HG03175 (cell line): ENCODE measurements around the gene SMARCA2.

ENCODE experiments used
- ATAC-seq: cut with Tn5 transposase; IDR thresholded peaks from one replicate; pipeline ENCODE4 v1.9.1; 2021; ENCODE audit warnings: mild to moderate bottlenecking, moderate library complexity; ENCODE audit not compliant: unreplicated experiment

SMARCA2 gene

DNA sequence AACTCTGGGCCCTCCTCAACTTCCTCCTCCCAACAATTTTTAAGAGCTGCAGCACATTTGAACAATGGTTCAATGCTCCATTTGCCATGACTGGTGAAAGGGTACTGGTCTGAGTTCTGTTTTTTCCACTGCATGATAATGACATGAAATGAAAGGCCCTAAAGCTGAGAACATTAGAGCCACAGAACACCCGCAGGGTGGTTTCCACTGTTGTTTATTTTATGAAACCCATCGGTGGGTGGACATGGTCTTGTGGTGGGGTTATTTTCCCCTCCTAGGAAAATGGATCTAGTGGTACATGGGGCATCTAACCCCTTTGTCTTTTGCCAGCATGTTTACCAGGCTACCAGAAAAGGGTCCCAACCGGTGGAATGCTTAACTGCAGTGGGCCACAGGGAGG, 71.8 kb downstream of the SMARCA2 start:
- no peak for ATAC-seq

GRCh38 chr9:2087500-2088313, 72.6 kb downstream of the SMARCA2 start:
- ATAC-seq, result peak; percentile 95

- no peak for ATAC-seq
These were observed 78.9 kb downstream of the SMARCA2 start for GRCh38 chr9:2093920-2094597.

DNA sequence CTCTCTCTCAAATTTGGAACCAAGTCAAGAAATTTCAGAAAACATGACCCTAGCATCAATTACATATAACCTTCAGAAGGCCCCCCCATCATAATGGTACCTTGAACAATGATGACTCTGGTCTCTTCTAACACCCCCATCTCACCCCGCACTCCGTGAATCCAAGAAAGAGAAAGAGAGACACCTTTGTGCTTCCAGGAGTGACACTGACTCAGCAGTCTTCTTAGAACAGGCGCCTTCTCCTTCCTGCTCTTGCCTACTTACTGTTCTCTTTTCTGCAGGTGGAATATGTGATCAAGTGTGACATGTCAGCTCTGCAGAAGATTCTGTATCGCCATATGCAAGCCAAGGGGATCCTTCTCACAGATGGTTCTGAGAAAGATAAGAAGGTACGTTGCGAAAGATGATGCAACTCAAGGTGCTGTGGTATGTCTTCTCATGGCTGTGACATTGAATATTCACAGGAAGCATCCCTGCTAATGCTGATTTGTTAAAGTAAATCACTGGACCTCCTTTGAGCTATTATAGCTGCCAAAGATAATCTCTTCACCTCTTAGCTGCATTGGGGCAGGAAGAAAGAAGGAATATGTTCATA, 81.3 kb downstream of the SMARCA2 start:
- no peak for ATAC-seq

GRCh38 chr9:2106666-2107065, 91.5 kb downstream of the SMARCA2 start:
- ATAC-seq, result no peak

DNA sequence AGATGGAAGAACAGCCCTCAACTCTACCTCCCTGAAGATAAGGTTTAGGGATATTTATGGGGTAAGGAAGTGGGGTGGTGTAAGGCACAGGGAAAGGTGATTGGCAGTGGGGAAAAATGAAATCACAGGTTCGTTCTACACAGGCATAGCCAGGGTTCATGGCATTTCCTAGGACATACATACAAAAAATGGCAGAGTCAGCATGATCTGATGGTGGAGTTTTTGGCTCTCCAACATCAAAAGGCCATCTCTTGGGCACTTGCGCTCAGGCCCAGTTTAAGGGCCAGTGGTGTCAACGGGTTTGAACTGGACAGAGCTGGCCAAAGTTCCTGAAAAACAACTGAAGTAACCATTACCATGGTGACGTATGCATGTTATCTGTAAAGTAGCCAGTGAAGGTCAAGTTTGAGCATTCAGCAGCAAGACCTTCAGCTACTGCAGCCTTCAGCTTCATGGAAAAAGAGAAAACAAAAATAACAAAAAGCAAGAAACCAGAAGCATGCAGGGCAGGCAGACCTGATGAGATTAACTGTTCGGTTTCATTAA, 92.8 kb downstream of the SMARCA2 start:
- ATAC-seq, result no peak

GRCh38 chr9:2109069-2109650, 94.0 kb downstream of the SMARCA2 start:
- no peak for ATAC-seq

GRCh38 chr9:2110036-2110435, 94.9 kb downstream of the SMARCA2 start:
- ATAC-seq, result no peak

GRCh38 chr9:2116073-2116472, 100.9 kb downstream of the SMARCA2 start:
- no peak for ATAC-seq

DNA sequence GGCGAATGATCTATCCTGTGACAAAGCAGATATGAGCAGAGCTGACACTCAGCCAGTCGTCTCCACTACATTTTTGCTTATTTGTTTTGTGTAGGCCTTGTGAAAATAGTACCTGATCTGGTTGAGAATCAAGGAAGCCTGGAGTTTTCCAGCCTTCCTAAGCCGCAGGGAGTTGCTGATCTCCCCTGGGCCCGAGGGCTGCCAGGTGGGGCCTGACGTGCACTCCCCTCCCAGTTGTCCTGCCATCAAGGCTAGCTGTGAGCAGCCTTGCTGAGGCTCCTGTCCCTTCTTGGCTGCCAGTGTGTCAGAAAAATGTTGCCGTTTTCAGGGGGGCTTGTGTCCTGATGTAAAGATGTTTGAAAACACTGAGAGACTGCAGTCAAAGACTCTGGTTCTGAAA, 102.4 kb downstream of the SMARCA2 start:
- no peak for ATAC-seq

- ATAC-seq, result no peak
These were observed 104.4 kb downstream of the SMARCA2 start for GRCh38 chr9:2119566-2119965.

DNA sequence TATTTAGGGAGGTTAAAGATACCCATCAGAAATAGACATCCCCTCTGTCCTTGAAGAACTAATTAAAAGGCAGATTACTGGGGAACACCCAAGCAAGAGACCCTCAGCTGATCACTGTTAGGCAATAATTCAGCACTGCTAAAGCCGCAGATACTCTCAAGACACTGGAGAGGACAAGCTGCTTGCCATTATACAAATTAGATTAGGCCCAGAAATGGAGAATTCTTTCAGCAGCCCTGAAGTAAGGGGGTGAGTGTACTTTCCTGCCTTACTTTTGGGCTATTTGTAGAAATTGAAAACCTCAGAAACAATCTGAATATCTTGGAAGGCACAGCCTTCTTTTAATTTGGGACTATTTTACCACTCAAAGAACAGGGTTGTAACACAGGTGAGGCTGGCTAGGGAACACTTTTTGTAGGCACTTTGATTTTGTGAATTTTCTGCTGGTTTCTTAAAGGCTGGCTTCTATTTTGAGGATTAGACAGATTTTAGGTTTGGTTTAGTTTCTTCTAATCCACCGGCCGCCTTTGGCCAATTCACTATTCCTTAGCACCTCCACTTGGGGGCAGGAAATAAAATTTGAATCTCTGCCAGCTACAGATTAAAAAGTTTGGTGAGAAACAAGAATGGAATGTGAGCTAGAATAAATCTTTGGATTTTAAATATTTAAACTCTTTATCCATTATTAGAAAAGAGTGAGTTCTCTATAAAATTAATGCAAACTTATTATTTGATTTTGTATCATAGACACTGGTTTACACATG, 106.0 kb downstream of the SMARCA2 start:
- no peak for ATAC-seq

DNA sequence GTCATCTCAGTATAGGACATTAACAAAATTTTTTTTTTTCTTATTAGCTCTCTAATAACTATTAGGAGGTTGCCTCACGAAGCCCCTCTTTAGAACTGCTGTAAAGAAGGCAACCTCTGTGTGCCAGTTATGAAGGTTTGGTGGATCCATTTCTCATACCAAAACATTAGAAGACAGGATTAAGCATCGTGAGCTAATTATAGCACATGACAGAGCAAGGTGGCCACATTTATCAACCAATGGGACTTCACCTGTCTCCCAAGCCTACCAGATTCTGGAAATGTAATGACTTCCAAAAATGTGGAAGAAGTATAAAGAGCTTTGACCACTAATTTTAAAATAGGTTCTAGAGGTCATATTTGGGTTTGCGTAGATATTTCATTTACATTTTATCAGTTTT, 107.2 kb downstream of the SMARCA2 start:
- no peak for ATAC-seq

- peak; percentile 85 for ATAC-seq
These were observed 110.8 kb downstream of the SMARCA2 start for GRCh38 chr9:2125906-2126305.

- ATAC-seq, result no peak
These were observed 111.2 kb downstream of the SMARCA2 start for GRCh38 chr9:2126331-2126803.

DNA sequence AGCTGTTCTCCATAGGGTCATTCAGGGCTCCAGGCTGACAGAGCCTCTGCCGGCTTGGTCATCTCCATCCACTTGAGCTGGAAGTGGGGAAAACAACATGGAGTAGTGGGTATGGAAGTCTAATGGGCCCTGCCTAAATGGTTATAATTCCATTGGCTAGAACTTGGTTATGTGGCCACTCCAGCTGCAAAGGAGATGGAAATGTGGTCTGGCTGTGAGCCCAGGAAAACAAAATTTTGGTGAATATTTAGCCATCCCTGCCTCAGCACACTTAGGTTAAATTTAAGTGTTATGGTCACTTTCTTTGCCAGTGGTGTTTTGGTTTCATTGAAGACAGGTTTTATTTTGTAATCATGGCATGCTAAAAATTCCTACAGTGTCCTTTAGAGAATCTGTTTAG, 112.3 kb downstream of the SMARCA2 start:
- no peak for ATAC-seq

- no peak for ATAC-seq
These were observed 113.0 kb downstream of the SMARCA2 start for GRCh38 chr9:2128141-2128540.

- ATAC-seq, result no peak
These were observed 113.5 kb downstream of the SMARCA2 start for GRCh38 chr9:2128618-2129017.

DNA sequence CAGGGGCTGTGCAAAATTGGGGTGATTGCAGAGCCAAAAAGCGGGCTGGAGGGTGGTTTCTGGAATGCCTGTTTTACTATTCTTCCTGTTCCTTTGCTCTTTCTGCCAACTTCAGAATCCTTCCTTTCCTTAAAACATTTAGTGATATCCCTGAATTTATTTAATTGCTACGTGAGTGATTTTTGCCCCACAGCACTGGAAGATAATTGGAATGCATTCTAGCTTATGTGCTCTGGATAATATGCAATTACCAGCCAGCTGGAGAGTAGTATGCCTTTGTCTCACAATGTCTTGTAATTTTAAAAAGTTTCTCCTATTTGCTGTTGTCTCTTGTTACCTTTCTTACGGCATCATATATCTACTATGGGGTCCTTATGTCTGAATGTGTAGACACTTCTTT, 115.8 kb downstream of the SMARCA2 start:
- no peak for ATAC-seq

DNA sequence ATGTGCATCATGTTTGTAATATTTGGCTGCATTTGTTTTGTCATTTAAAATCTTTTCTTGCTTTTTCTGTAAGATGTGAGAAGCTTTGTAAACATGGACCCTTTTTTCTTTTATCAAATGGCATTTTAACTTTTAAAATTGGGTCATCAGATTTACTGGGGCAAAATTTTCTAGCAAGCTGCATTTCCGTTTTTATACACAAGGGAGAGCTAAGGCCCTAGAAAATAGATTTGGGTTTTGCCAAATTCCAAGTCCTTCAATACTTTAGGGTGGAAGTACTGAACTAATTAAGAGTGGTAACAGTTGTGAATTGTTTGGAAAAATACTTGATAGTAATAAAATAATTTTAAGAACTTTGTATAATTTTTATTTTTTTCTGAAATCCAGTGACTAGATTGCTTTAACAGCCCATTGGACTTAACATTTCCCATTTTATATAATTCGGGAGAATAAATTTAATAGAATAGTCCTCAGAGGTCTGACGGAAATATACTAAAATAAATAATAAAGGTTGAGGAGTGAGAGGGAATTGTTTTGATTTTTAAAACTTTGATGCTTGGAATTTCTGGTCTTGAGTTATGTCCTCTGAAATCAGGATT, 117.4 kb downstream of the SMARCA2 start:
- ATAC-seq, result no peak
